ENCODE measurements around the gene LEMD3.

DNA sequence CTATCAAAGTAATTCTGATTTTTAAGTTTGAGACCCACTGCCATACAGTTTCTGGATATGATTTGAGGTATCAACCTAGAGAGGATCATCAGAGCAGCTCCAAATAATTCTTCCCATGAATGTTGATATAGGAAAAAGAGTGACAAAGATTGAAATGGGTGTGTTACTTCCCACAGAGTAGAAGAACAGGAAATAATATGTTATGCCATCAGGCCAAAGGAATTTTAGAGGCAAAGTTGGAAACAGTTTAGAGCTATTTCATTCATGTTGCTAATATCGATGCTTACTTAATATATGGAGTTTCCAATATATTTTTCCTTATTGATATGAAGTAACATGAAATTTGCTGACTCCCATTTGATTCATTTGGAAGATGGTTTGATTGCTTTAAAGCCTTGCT, 100.2 kb downstream of the LEMD3 start:
- no peak for TF ChIP-seq CTCF (conservative IDR thresholded peaks at IDR 0.05; ENCODE audit: low read length)
- TF ChIP-seq EZH2phosphoT487 (IDR thresholded peaks at IDR 0.05; ENCODE audit: borderline replicate concordance, low read depth, low read length) = no peak
